GM12878 (cell line): ENCODE data around the gene GPX7. TPM values are rescaled to one million over a fixed set of nuclear protein-coding genes. Genes with fewer than 3 reads are reported as not detected.

ENCODE experiments used
- ATF7 ChIP-seq: fragments of 450-650 bp; IDR thresholded peaks from 2 replicates; pipeline ENCODE4 v1.6.1; 2016; ENCODE audit warnings: low read depth, mild to moderate bottlenecking
- BHLHE40 ChIP-seq, 2 experiments: fragments of 450-650 bp in 1 of 2; IDR thresholded peaks; 2 replicates each; pipeline ENCODE4 v1.6.1; 2011 to 2017; ENCODE audit warnings: low read depth in 2 of 2, borderline replicate concordance in 1 of 2, improper control_type of control experiment in 1 of 2, low read length in 1 of 2, mild to moderate bottlenecking in 1 of 2
- CUX1 ChIP-seq: IDR thresholded peaks from 2 replicates; pipeline ENCODE4 v1.6.1; 2012; ENCODE audit warnings: improper control_type of control experiment, low read depth, low read length; ENCODE audit not compliant: insufficient replicate concordance
- EP300 ChIP-seq, 2 experiments: fragments of 150-350 bp in 1 of 2; IDR thresholded peaks; 2 replicates each; pipeline ENCODE4 v1.6.1; 2011 to 2012; ENCODE audit warnings: low read depth in 2 of 2, low read length in 2 of 2, borderline replicate concordance in 1 of 2, improper control_type of control experiment in 1 of 2, inconsistent platforms in 1 of 2; ENCODE audit not compliant: control insufficient read depth in 1 of 2
- ETV6 ChIP-seq, 2 experiments: fragments of 450-650 bp in 1 of 2; IDR thresholded peaks in 1 of 2; conservative IDR thresholded peaks in 1 of 2; 2 replicates each; pipeline ENCODE4 v1.6.1; 2014; ENCODE audit warnings: antibody characterized with exemption in 1 of 2, borderline replicate concordance in 1 of 2, low read depth in 1 of 2, mild to moderate bottlenecking in 1 of 2, moderate library complexity in 1 of 2
- FOS ChIP-seq: IDR thresholded peaks from 3 replicates; pipeline ENCODE4 v1.6.1; 2011; ENCODE audit warnings: borderline replicate concordance; ENCODE audit not compliant: insufficient read length; ENCODE audit errors: extremely low read depth
- KLF5 ChIP-seq: fragments of 450-650 bp; IDR thresholded peaks from 2 replicates; pipeline ENCODE4 v1.6.1; 2014; ENCODE audit warnings: mild to moderate bottlenecking; ENCODE audit not compliant: partially characterized antibody
- NFIC ChIP-seq: IDR thresholded peaks from 2 replicates; pipeline ENCODE4 v1.6.1; 2012; ENCODE audit warnings: low read depth, mild to moderate bottlenecking, inconsistent platforms, low read length, moderate library complexity
- NFXL1 ChIP-seq: fragments of 450-650 bp; IDR thresholded peaks from 2 replicates; pipeline ENCODE4 v1.6.1; 2017; ENCODE audit warnings: antibody characterized with exemption, mild to moderate bottlenecking, borderline replicate concordance
- NR2C2 ChIP-seq: IDR thresholded peaks from 2 replicates; pipeline ENCODE4 v1.6.1; 2011; ENCODE audit warnings: borderline replicate concordance, low read depth; ENCODE audit not compliant: control insufficient read depth, insufficient read length
- PAX8 ChIP-seq: fragments of 450-650 bp; IDR thresholded peaks from 2 replicates; pipeline ENCODE4 v1.6.1; 2017; ENCODE audit warnings: mild to moderate bottlenecking, moderate library complexity
- RBBP5 ChIP-seq: fragments of 200-600 bp; sonication (generic); conservative IDR thresholded peaks from 2 replicates; pipeline ENCODE4 v1.6.1; 2016
- RUNX3 ChIP-seq: IDR thresholded peaks from 2 replicates; pipeline ENCODE4 v1.6.1; 2012; ENCODE audit warnings: low read length, inconsistent platforms
- SPI1 ChIP-seq: IDR thresholded peaks from 2 replicates; pipeline ENCODE4 v1.6.1; 2011; ENCODE audit warnings: low read depth, mild to moderate bottlenecking, low read length, moderate library complexity, borderline replicate concordance; ENCODE audit not compliant: insufficient read depth
- SUZ12 ChIP-seq: fragments of 200-600 bp; sonication (generic); IDR thresholded peaks from one replicate; pipeline ENCODE4 v1.6.1; 2018; ENCODE audit warnings: antibody characterized with exemption, mild to moderate bottlenecking; ENCODE audit not compliant: unreplicated experiment
- ZBTB11 ChIP-seq: fragments of 450-650 bp; formaldehyde crosslinking; IDR thresholded peaks from 2 replicates; pipeline ENCODE4 v1.5.0; 2022; ENCODE audit warnings: mild to moderate bottlenecking, missing genetic modification characterization
- ZNF207 ChIP-seq: fragments of 450-650 bp; IDR thresholded peaks from 2 replicates; pipeline ENCODE4 v1.6.1; 2014; ENCODE audit warnings: antibody characterized with exemption, mild to moderate bottlenecking, borderline replicate concordance
- ZNF622 ChIP-seq: fragments of 450-650 bp; IDR thresholded peaks from 2 replicates; pipeline ENCODE4 v1.6.1; 2017; ENCODE audit warnings: mild to moderate bottlenecking, inconsistent platforms
- ZSCAN29 ChIP-seq: fragments of 450-650 bp; IDR thresholded peaks from 2 replicates; pipeline ENCODE4 v1.6.1; 2017; ENCODE audit warnings: mild to moderate bottlenecking, moderate library complexity
- polyA plus RNA-seq, 11 experiments: library from polyadenylated mRNA; depleted of rRNA in 4 of 11; unstranded in 6 of 11; stranded (reverse) in 5 of 11; fragments of >200 nt; fragmentation: Nextera tagmentation in 4 of 11; fragmentation: Illumina TruSeq in 1 of 11; extraction: Ambion mirVana in 4 of 11; extraction: Trizol in 1 of 11; gene quantifications; 1 replicate in 1 of 11; 2 replicates in 10 of 11; pipeline versions ENCODE4 v1.2.1 to v1.2.3, GENCODE V29; 2011 to 2016; ENCODE audit warnings: inconsistent platforms in 2 of 11, missing spikeins in 2 of 11, low read depth in 1 of 11
- total RNA-seq, 4 experiments: library from RNA; depleted of rRNA in 3 of 4; stranded (reverse); fragments of >200 nt in 3 of 4; fragmentation: Illumina TruSeq in 1 of 4; extraction: Trizol in 1 of 4; gene quantifications; 2 replicates each; pipeline versions ENCODE4 v1.2.1 to v1.2.3, GENCODE V29; 2013 to 2021

GPX7 gene
- total and polyA plus RNA-seq, 10 of the 15 experiments (the other 5 are each of a cell fraction or from before 2014, with no cell fraction given), result 1.9 to 4.2 (median 2.5) TPM; not detected in 1

- TF ChIP-seq CUX1, result no peak
- no peak for TF ChIP-seq NR2C2
- peak in 1 of 2 experiments; percentile 82; a peak in 1 of 4 replicates for TF ChIP-seq ETV6 (conservative IDR thresholded peaks at IDR 0.05 in 1 of 2, IDR thresholded peaks at IDR 0.05 in 1 of 2; ENCODE audit: borderline replicate concordance in 1 of 2, low read depth in 1 of 2)
- TF ChIP-seq FOS, result no peak
- no peak for TF ChIP-seq ZSCAN29
- TF ChIP-seq PAX8, result no peak
- TF ChIP-seq SUZ12, result no peak
- TF ChIP-seq KLF5, result peak; percentile 4
- peak; percentile 78; the same call in 1 of the 2 replicates for TF ChIP-seq RBBP5
- TF ChIP-seq RUNX3, result peak; percentile 86
- TF ChIP-seq ZNF622, result no peak
- TF ChIP-seq BHLHE40 (IDR thresholded peaks at IDR 0.05; ENCODE audit: borderline replicate concordance in 1 of 2, low read depth in 2 of 2, low read length in 1 of 2), result peak; percentile 32 to 64; a peak in 3 of 4 replicates
- peak; percentile 65 to 89; a peak in 3 of 4 replicates for TF ChIP-seq EP300 (IDR thresholded peaks at IDR 0.05; ENCODE audit: borderline replicate concordance in 1 of 2, control insufficient read depth in 1 of 2, low read depth in 2 of 2, low read length in 2 of 2)
- peak; percentile 56 for TF ChIP-seq ATF7
- TF ChIP-seq SPI1, result peak; percentile 100
- peak; percentile 89 for TF ChIP-seq NFIC
- TF ChIP-seq ZBTB11 (CRISPR knock-in tag), result peak; percentile 21; the same call in 1 of the 2 replicates
- TF ChIP-seq ZNF207, result no peak; the same call in 1 of the 2 replicates
- TF ChIP-seq NFXL1, result no peak
Measured at GRCh38 chr1:52636721-52637695, 34.8 kb downstream of the GPX7 start (continued).
